GM12801 (cell line): ENCODE measurements around the gene GDF15.

Experiments
- CTCF ChIP-seq: IDR thresholded peaks from one replicate; pipeline ENCODE4 v1.5.1; 2011; ENCODE audit warnings: control low read depth; ENCODE audit not compliant: insufficient read length; ENCODE audit errors: extremely low read depth

The GDF15 gene

GRCh38 chr19:18401580-18402112 lies 15.7 kb downstream of the GDF15 start:
- TF ChIP-seq CTCF = no peak

GRCh38 chr19:18406749-18407148 lies 20.8 kb downstream of the GDF15 start:
- TF ChIP-seq CTCF = no peak

- TF ChIP-seq CTCF = no peak
Measured at GRCh38 chr19:18408053-18408476, 22.1 kb downstream of the GDF15 start.

GRCh38 chr19:18412610-18413239 lies 26.8 kb downstream of the GDF15 start:
- TF ChIP-seq CTCF = no peak

- TF ChIP-seq CTCF = no peak
Measured at GRCh38 chr19:18414504-18415177, 28.7 kb downstream of the GDF15 start.

GRCh38 chr19:18415178-18415867 lies 29.4 kb downstream of the GDF15 start:
- TF ChIP-seq CTCF = no peak

- no peak for TF ChIP-seq CTCF
Measured at GRCh38 chr19:18416778-18417249, 30.9 kb downstream of the GDF15 start.
